Neuron (in vitro differentiated cells): ENCODE data around the gene SLC1A5.
"Not testable (repeated sequence)": the region's sequence is repeated elsewhere in the genome, so short reads cannot be mapped to it uniquely, and the experiment has no call there.

Experiments
- H2AFZ ChIP-seq: one replicate; pipeline ENCODE4 v1.6.1; 2013; ENCODE audit warnings: low read depth, mild to moderate bottlenecking, inconsistent platforms, low read length, moderate library complexity
- H3K27me3 ChIP-seq: one replicate; pipeline ENCODE4 v1.6.1; 2013; ENCODE audit warnings: low read length; ENCODE audit not compliant: insufficient read depth
- H3K36me3 ChIP-seq: one replicate; pipeline ENCODE4 v1.6.1; 2013; ENCODE audit warnings: low read length; ENCODE audit not compliant: insufficient read depth
- H3K4me1 ChIP-seq: one replicate; pipeline ENCODE4 v1.6.1; 2013; ENCODE audit warnings: low read length; ENCODE audit not compliant: insufficient read depth
- H3K4me3 ChIP-seq: 2 replicates; pipeline ENCODE4 v1.5.1; 2013; ENCODE audit warnings: mild to moderate bottlenecking, low read length, moderate library complexity
- H3K9me3 ChIP-seq: one replicate; pipeline ENCODE4 v1.6.1; 2013; ENCODE audit warnings: low read length

Gene SLC1A5

DNA sequence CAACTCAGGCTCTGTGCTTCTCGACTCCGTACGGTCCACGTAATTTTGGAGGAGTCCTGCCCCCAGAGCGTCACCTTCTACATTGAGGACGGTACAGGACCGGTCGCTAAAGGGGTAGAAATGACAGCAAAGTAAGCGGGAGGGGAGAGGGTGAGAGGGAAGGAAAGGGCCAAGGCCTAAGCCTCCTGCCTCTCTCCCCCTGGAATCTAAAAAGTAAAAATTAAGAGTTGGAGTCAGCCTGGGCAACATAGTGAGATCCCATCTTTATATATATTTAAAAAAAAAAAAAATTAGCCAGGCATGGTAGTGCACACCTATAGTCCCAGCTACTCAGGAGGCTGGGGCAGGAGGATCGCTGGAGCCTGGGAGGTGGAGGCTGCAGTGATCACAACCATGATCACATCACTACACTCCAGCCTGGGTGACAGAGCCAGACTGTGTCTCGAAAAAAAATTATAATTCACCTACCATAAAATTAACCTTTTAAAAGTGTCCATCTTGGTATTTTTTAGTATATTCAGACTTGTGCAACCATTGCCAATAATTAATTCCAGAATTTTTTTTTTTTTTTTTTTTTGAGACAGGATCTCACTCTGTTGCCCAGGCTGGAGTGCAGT lies 12.6 kb downstream of the SLC1A5 start:
- Histone ChIP-seq H3K27me3 (no peaks in the 10 kb centered on the region), H3K4me1 (no peaks in the 10 kb centered on the region), H3K9me3 (no peaks in the 10 kb centered on the region), H3K36me3 (peaks cover 44% of the 10 kb centered on the region), H3K4me3 (no peak overlapping the region), H2AFZ (no peak overlapping the region)

DNA sequence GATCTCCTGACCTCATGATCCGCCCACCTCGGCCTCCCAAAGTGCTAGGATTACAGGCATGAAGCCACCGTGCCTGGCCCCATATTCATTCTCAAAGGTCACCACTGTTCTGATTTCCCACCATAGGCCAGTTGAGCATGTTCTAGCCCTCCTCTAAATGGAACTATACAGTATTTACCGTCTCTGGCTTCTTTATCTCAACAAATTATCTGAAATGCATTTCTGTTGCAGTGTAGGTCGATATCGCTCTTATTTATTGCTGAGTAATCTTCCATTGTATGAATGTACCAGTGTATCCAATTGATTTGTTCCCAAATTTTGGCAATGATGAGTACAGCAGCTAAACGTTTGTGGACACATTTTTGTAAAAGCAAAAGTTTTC lies 15.4 kb downstream of the SLC1A5 start:
- Histone ChIP-seq H3K27me3 (no peaks in the 10 kb centered on the region), H3K4me3 (no peak overlapping the region), H3K36me3 (peaks cover 30% of the 10 kb centered on the region), H3K4me1 (peaks cover 8% of the 10 kb centered on the region), H2AFZ (no peak overlapping the region), H3K9me3 (no peaks in the 10 kb centered on the region)

DNA sequence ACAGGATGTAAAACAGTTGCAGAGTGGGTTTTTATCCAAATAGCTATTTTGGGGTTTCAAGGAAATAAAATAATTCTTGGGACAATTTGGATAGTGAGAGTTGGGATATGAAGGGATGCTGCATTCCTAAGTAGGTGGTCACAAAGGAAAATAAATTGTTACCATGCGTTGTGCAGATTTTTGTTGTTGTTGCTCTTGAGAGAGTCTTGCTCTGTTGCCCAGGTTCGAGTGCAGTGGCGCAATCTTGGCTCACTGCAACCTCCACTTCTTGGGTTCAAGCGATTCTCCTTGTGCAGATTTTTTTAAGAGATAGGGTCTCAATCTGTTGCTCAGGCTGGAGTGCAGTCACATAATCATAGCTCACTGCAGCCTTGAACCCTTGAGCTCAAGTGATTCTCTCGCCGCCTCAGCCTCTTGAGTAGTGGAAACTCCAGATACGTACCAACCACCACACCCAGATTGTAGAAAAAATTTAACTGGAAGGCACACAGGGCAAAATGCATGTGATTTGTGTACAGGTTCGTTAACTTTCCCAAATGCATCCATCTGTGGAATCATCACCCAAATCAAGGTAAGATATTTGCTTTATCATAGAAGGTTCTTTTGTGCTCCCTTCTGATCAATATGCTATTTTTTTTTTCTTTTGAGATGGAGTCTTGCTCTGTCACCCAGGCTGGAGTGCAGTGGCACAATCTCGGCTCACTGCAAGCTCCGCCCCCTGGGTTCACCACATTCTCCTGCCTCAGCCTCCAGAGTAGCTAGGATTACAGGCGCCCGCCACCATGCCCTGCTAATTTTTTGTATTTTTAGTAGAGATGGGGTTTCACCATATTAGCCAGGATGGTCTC lies 16.0 kb downstream of the SLC1A5 start:
- Histone ChIP-seq H3K4me1 (peaks cover 8% of the 10 kb centered on the region), H3K4me3 (no peak overlapping the region), H2AFZ (no peak overlapping the region), H3K9me3 (no peaks in the 10 kb centered on the region), H3K36me3 (peaks cover 25% of the 10 kb centered on the region), H3K27me3 (no peaks in the 10 kb centered on the region)

GRCh38 chr19:46768746-46769145 lies 19.6 kb downstream of the SLC1A5 start:
- H3K4me3 ChIP-seq, H2AFZ ChIP-seq, H3K27me3 ChIP-seq, H3K4me1 ChIP-seq, H3K36me3 ChIP-seq, H3K9me3 ChIP-seq: not testable (repeated sequence)

GRCh38 chr19:46766569-46767317 lies 21.7 kb downstream of the SLC1A5 start:
- no peaks in the 10 kb centered on the region for H3K9me3 ChIP-seq
- H3K4me3 ChIP-seq = no peak overlapping the region
- H3K27me3 ChIP-seq = no peaks in the 10 kb centered on the region
- no peaks in the 10 kb centered on the region for H3K36me3 ChIP-seq
- peaks cover 8% of the 10 kb centered on the region for H3K4me1 ChIP-seq
- H2AFZ ChIP-seq = no peak overlapping the region

DNA sequence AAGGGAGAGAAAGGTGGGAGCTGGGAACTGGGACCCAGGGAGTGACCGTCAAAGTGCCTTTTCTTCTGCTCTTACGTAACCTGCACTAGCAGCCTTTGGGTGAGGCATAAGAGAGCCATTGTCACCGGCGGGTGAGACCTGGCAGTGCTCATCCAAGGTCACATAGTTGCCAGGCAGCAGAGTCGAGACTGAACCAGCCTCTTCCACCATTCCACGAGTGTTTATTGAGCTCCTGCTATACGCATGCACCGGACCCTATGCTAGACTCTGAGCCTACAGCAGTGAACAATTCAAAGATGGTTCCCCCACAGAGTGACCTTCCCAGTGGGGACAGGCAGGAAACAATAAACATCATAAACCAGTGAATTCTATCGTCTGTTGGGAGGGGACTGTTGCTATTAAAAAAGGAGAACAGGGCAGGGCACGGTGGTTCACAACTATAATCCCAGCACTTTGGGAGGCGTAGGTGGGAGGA lies 23.5 kb downstream of the SLC1A5 start:
- peaks cover 8% of the 10 kb centered on the region for H3K4me1 ChIP-seq
- H3K9me3 ChIP-seq = no peaks in the 10 kb centered on the region
- no peaks in the 10 kb centered on the region for H3K27me3 ChIP-seq
- H3K36me3 ChIP-seq = no peaks in the 10 kb centered on the region
- H2AFZ ChIP-seq = no peak overlapping the region
- H3K4me3 ChIP-seq = no peak overlapping the region

DNA sequence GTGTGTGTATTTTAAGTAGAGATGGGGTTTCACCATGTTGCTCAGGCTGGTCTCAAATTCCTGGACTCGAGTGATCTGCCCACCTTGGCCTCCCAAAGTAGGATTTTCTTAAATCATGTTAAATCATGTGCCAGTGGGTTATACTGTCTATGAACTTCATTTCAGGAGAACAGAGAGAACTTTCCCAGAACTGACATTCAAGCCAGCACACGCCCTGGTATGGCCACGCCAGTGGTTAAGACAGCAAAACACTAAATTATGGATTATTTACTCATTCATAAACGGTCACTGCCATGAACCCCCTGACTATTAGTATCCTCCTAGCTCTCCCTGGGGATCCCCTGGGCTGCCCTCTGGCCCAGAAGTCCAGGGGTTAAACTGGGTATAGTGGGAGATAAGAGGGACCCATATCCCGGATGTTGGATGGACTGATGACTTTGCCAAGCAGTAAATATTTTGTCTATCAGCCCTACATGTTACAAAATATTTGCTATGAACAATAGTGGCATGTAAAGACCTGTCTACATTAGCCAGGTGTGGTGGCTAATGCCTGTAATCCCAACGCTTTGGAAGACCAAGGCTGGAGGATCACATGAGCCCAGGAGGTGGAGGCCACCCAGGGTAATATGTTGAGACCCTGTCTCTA lies 26.0 kb downstream of the SLC1A5 start:
- H3K27me3 ChIP-seq = no peaks in the 10 kb centered on the region
- no peaks in the 10 kb centered on the region for H3K9me3 ChIP-seq
- peaks cover 4% of the 10 kb centered on the region for H3K36me3 ChIP-seq
- H3K4me1 ChIP-seq = no peaks in the 10 kb centered on the region
- no peak overlapping the region for H3K4me3 ChIP-seq
- no peak overlapping the region for H2AFZ ChIP-seq

GRCh38 chr19:46761418-46761831 lies 27.0 kb downstream of the SLC1A5 start:
- no peaks in the 10 kb centered on the region for H3K27me3 ChIP-seq
- no peaks in the 10 kb centered on the region for H3K4me1 ChIP-seq
- peaks cover 9% of the 10 kb centered on the region for H3K36me3 ChIP-seq
- no peak overlapping the region for H3K4me3 ChIP-seq
- H2AFZ ChIP-seq = no peak overlapping the region
- H3K9me3 ChIP-seq = no peaks in the 10 kb centered on the region

GRCh38 chr19:46760897-46761296 lies 27.5 kb downstream of the SLC1A5 start:
- H3K4me3 ChIP-seq, H3K4me1 ChIP-seq, H3K9me3 ChIP-seq, H3K27me3 ChIP-seq, H2AFZ ChIP-seq: not testable (repeated sequence)
- H3K36me3 ChIP-seq = peaks cover 15% of the 10 kb centered on the region

GRCh38 chr19:46760363-46760762 lies 28.0 kb downstream of the SLC1A5 start:
- Histone ChIP-seq H3K9me3 (no peaks in the 10 kb centered on the region), H3K4me3 (no peak overlapping the region), H3K4me1 (no peaks in the 10 kb centered on the region), H2AFZ (no peak overlapping the region), H3K36me3 (peaks cover 20% of the 10 kb centered on the region), H3K27me3 (no peaks in the 10 kb centered on the region)

- H3K9me3 ChIP-seq = no peaks in the 10 kb centered on the region
- no peak overlapping the region for H3K4me3 ChIP-seq
- no peaks in the 10 kb centered on the region for H3K27me3 ChIP-seq
- H3K36me3 ChIP-seq = peaks cover 22% of the 10 kb centered on the region
- H2AFZ ChIP-seq = no peak overlapping the region
- no peaks in the 10 kb centered on the region for H3K4me1 ChIP-seq
Observed at GRCh38 chr19:46759817-46760333, 28.5 kb downstream of the SLC1A5 start.

DNA sequence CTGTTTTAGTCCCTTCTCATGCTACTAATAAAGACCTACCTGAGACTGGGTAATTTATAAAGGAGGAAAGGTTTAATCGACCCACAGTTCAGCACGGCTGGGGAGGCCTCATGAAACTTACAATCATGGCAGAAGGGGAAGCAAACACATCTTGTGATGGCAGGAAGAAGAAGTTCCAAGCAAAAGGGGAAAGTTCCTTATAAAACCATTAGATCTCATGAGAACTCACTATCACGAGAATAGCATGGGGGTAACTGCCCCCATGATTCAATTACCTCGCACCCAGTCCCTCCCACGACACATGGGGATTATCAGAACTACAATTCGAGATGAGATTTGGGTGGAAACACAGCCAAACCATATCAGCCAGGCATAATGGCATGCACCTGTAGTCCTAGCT lies 29.2 kb downstream of the SLC1A5 start:
- Histone ChIP-seq H2AFZ (no peak overlapping the region), H3K27me3 (no peaks in the 10 kb centered on the region), H3K4me1 (no peaks in the 10 kb centered on the region), H3K4me3 (no peak overlapping the region), H3K36me3 (peaks cover 22% of the 10 kb centered on the region), H3K9me3 (no peaks in the 10 kb centered on the region)

- no peaks in the 10 kb centered on the region for H3K9me3 ChIP-seq
- H3K36me3 ChIP-seq = peaks cover 32% of the 10 kb centered on the region
- H3K4me3 ChIP-seq = no peak overlapping the region
- no peak overlapping the region for H2AFZ ChIP-seq
- no peaks in the 10 kb centered on the region for H3K4me1 ChIP-seq
- H3K27me3 ChIP-seq = no peaks in the 10 kb centered on the region
Observed at GRCh38 chr19:46756544-46756888, 31.9 kb downstream of the SLC1A5 start.
